SIG-M5 (cell line): ENCODE measurements around the gene SFXN5.

Experiments used
- DNase-seq: peaks from one replicate; lab custom pipeline; 2025; lab: John Stamatoyannopoulos, UW

The SFXN5 gene

GRCh38 chr2:73018188-73018825 lies 53.2 kb downstream of the SFXN5 start:
- DNase-seq, result no peak

GRCh38 chr2:73013936-73014335 lies 57.6 kb downstream of the SFXN5 start:
- DNase-seq, result no peak

GRCh38 chr2:73009177-73009839 lies 62.2 kb downstream of the SFXN5 start:
- DNase-seq, result no peak

GRCh38 chr2:73008766-73009135 lies 62.8 kb downstream of the SFXN5 start:
- DNase-seq, result no peak

- no peak for DNase-seq
Observed at GRCh38 chr2:73007991-73008765, 63.3 kb downstream of the SFXN5 start.

GRCh38 chr2:73006969-73007710 lies 64.4 kb downstream of the SFXN5 start:
- no peak for DNase-seq

- DNase-seq, result no peak
Observed at GRCh38 chr2:73004889-73005596, 66.5 kb downstream of the SFXN5 start.

GRCh38 chr2:73004466-73004865 lies 67.0 kb downstream of the SFXN5 start:
- no peak for DNase-seq

GRCh38 chr2:73003027-73003426 lies 68.5 kb downstream of the SFXN5 start:
- DNase-seq, result no peak

GRCh38 chr2:73000808-73001570 lies 70.5 kb downstream of the SFXN5 start:
- no peak for DNase-seq

- no peak for DNase-seq
Observed at GRCh38 chr2:72999729-73000725, 71.5 kb downstream of the SFXN5 start.

- no peak for DNase-seq
Observed at GRCh38 chr2:72998724-72999123, 72.8 kb downstream of the SFXN5 start.

GRCh38 chr2:72998234-72998651 lies 73.3 kb downstream of the SFXN5 start:
- DNase-seq, result no peak

- DNase-seq, result no peak
Observed at GRCh38 chr2:72996117-72996502, 75.4 kb downstream of the SFXN5 start.

- DNase-seq, result no peak
Observed at GRCh38 chr2:72995430-72996116, 75.9 kb downstream of the SFXN5 start.

GRCh38 chr2:72994991-72995380 lies 76.5 kb downstream of the SFXN5 start:
- DNase-seq, result no peak

GRCh38 chr2:72994282-72994990 lies 77.1 kb downstream of the SFXN5 start:
- no peak for DNase-seq

GRCh38 chr2:72993933-72994280 lies 77.6 kb downstream of the SFXN5 start:
- no peak for DNase-seq
